Type B pancreatic cell (in vitro differentiated cells): Measurements from ENCODE around the gene ATP2B1. TPM values are rescaled to one million over a fixed set of nuclear protein-coding genes. Genes with fewer than 3 reads are reported as not detected.

ENCODE experiments used
- DNase-seq: peaks from one replicate; pipeline ENCODE4 v3.0.0; 2021; ENCODE audit warnings: mixed read lengths; ENCODE audit not compliant: unreplicated experiment; ENCODE audit errors: extremely low spot score
- H3K27ac Mint-ChIP-seq: 2 replicates; pipeline ENCODE4 v1.8.0; 2021; ENCODE audit warnings: mild to moderate bottlenecking, mixed read lengths
- H3K27me3 Mint-ChIP-seq: 2 replicates; pipeline ENCODE4 v1.8.0; 2021; ENCODE audit warnings: mixed read lengths
- H3K36me3 Mint-ChIP-seq: 2 replicates; pipeline ENCODE4 v1.8.0; 2021; ENCODE audit warnings: mixed read lengths
- H3K4me1 Mint-ChIP-seq: one replicate; pipeline ENCODE4 v1.8.0; 2021; ENCODE audit warnings: mixed read lengths; ENCODE audit not compliant: unreplicated experiment
- H3K4me3 Mint-ChIP-seq: 2 replicates; pipeline ENCODE4 v1.8.0; 2021; ENCODE audit warnings: mild to moderate bottlenecking, mixed read lengths
- H3K9me3 Mint-ChIP-seq: 2 replicates; pipeline ENCODE4 v1.8.0; 2021; ENCODE audit warnings: mixed read lengths
- total RNA-seq: library from RNA; stranded (reverse); gene quantifications from 2 replicates; pipeline ENCODE4 v1.2.1, GENCODE V29; 2021; ENCODE audit warnings: low replicate concordance
- TF ChIP-seq, protein P1 (sequence below): fragments of 200-600 bp; sonication (generic); conservative IDR thresholded peaks from 2 replicates; pipeline ENCODE4 v1.5.0; 2021; ENCODE audit warnings: antibody characterized with exemption, mild to moderate bottlenecking

Gene ATP2B1
- total RNA-seq, 1 donor from 2014 or later = 95.2 TPM

GRCh38 chr12:89634508-89634907 lies 74.1 kb downstream of the ATP2B1 start:
- TF ChIP-seq, protein P1, sequence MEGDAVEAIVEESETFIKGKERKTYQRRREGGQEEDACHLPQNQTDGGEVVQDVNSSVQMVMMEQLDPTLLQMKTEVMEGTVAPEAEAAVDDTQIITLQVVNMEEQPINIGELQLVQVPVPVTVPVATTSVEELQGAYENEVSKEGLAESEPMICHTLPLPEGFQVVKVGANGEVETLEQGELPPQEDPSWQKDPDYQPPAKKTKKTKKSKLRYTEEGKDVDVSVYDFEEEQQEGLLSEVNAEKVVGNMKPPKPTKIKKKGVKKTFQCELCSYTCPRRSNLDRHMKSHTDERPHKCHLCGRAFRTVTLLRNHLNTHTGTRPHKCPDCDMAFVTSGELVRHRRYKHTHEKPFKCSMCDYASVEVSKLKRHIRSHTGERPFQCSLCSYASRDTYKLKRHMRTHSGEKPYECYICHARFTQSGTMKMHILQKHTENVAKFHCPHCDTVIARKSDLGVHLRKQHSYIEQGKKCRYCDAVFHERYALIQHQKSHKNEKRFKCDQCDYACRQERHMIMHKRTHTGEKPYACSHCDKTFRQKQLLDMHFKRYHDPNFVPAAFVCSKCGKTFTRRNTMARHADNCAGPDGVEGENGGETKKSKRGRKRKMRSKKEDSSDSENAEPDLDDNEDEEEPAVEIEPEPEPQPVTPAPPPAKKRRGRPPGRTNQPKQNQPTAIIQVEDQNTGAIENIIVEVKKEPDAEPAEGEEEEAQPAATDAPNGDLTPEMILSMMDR = no peak
- Mint-ChIP-seq H3K36me3 (peaks cover 35% of the 10 kb centered on the region), H3K4me1 (peaks cover 8% of the 10 kb centered on the region), H3K27me3 (no peaks in the 10 kb centered on the region), H3K9me3 (no peaks in the 10 kb centered on the region), H3K27ac (no peak overlapping the region), H3K4me3 (no peak overlapping the region)
- DNase-seq = no peak

DNA sequence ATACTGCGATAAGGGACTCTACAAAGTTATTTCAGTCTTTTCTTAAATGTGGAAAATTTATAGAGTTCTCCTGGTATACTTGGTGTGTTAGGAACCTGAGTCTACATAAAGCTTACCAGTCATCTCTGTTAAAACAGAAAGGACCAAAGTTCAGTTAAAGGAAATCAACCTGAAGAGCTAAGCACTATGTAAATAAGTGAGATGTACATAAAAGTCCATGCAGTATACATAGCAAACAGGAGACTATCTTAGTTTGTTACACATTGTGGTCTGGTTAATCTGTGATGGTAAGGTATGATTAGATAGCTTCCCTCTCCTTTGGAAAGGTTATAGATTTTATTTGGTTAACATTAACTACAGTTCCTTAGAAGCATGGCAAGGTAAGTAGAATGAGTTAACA lies 75.9 kb downstream of the ATP2B1 start:
- TF ChIP-seq, protein P1 = no peak
- Mint-ChIP-seq H3K27me3 (no peaks in the 10 kb centered on the region), H3K27ac (peak overlapping the region; percentile 31), H3K4me1 (peaks cover 8% of the 10 kb centered on the region), H3K9me3 (no peaks in the 10 kb centered on the region), H3K36me3 (peaks cover 46% of the 10 kb centered on the region), H3K4me3 (no peak overlapping the region)
- no peak for DNase-seq

- Mint-ChIP-seq H3K9me3 (no peaks in the 10 kb centered on the region), H3K4me3 (no peak overlapping the region), H3K36me3 (peaks cover 24% of the 10 kb centered on the region), H3K27me3 (no peaks in the 10 kb centered on the region), H3K27ac (no peak overlapping the region), H3K4me1 (no peaks in the 10 kb centered on the region)
- TF ChIP-seq, protein P1 = no peak
- no peak for DNase-seq
These were observed 86.5 kb downstream of the ATP2B1 start for GRCh38 chr12:89622115-89622514.

- DNase-seq = no peak
- TF ChIP-seq, protein P1 = no peak
- no peaks in the 10 kb centered on the region for H3K4me1 Mint-ChIP-seq
- H3K4me3 Mint-ChIP-seq = no peak overlapping the region
- H3K27me3 Mint-ChIP-seq = no peaks in the 10 kb centered on the region
- peaks cover 29% of the 10 kb centered on the region for H3K36me3 Mint-ChIP-seq
- no peak overlapping the region for H3K27ac Mint-ChIP-seq
- H3K9me3 Mint-ChIP-seq = no peaks in the 10 kb centered on the region
These were observed 87.1 kb downstream of the ATP2B1 start for GRCh38 chr12:89621521-89621920.

DNA sequence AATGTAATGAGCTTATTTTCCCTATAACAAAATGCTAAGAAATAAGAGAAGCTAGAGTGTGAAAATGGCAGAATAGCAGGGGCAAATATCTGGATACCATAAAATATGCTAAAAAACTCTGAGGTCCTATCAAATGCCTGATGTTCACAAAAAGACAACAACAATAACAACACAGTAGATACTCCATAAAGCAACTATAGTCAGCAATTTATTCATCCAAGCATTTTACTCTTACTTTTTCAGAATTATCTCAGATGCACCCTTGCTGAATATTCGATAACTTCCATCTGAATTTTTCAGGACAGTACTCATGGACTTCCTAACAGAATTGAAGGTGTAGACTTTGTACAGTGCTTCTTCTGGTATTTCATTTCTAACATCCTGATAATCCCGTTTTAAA lies 88.9 kb downstream of the ATP2B1 start:
- H3K4me1 Mint-ChIP-seq = no peaks in the 10 kb centered on the region
- no peak for DNase-seq
- TF ChIP-seq, protein P1 = no peak
- H3K27ac Mint-ChIP-seq = no peak overlapping the region
- H3K36me3 Mint-ChIP-seq = peaks cover 28% of the 10 kb centered on the region
- H3K4me3 Mint-ChIP-seq = no peak overlapping the region
- no peaks in the 10 kb centered on the region for H3K27me3 Mint-ChIP-seq
- no peaks in the 10 kb centered on the region for H3K9me3 Mint-ChIP-seq
